Adrenal gland (tissue), 12 donors: ENCODE results near the gene EFS. TPM values are rescaled to one million over a fixed set of nuclear protein-coding genes. Genes with fewer than 3 reads are reported as not detected.

ENCODE experiments used
- DNase-seq, 7 donors: peaks; one replicate each; pipeline ENCODE4 v3.0.0-alpha.2; 2019 to 2020
- H3K27ac ChIP-seq, 5 donors: fragments of 200-600 bp; sonication (generic) in 4 of 5; 1 replicate in 3 of 5; 2 replicates in 2 of 5; pipeline versions ENCODE4 v1.5.1 to v1.8.0; 2016 to 2020; ENCODE audit warnings: mild to moderate bottlenecking in 1 of 5
- H3K27me3 ChIP-seq: fragments of 200-600 bp; 2 replicates; pipeline ENCODE4 v1.8.0; 2021
- H3K36me3 ChIP-seq, 2 donors: fragments of 200-600 bp; replicated peaks in 1 of 2; 1 replicate in 1 of 2; 2 replicates in 1 of 2; pipeline versions ENCODE4 v1.5.1 to v1.8.0; 2018 to 2022
- H3K4me1 ChIP-seq, 2 donors: fragments of 200-600 bp; replicated peaks in 1 of 2; 1 replicate in 1 of 2; 2 replicates in 1 of 2; pipeline versions ENCODE4 v1.5.1 to v1.8.0; 2018 to 2021
- H3K4me3 ChIP-seq, 4 donors: fragments of 200-600 bp; sonication (generic) in 3 of 4; one replicate each; pipeline ENCODE4 v1.5.1; 2016 to 2018
- H3K9me3 ChIP-seq, 3 donors: fragments of 200-600 bp; sonication (generic) in 1 of 3; replicated peaks in 1 of 3; 1 replicate in 2 of 3; 2 replicates in 1 of 3; pipeline versions ENCODE4 v1.5.1 to v1.8.0; 2016 to 2021
- CTCF ChIP-seq, 6 experiments: fragments of 450-650 bp in 4 of 6; fragments of 200-600 bp in 2 of 6; sonication (generic) in 1 of 6; IDR thresholded peaks; 1 replicate in 5 of 6; 2 replicates in 1 of 6; pipeline versions ENCODE4 v1.5.1 to v1.8.0; 2016 to 2021; ENCODE audit warnings: antibody characterized with exemption in 6 of 6, mild to moderate bottlenecking in 2 of 6, moderate library complexity in 1 of 6
- POLR2A ChIP-seq, 2 donors: fragments of 450-650 bp; IDR thresholded peaks; one replicate each; pipeline ENCODE4 v1.6.1; 2017; ENCODE audit warnings: antibody characterized with exemption in 2 of 2, mild to moderate bottlenecking in 2 of 2, moderate library complexity in 1 of 2
- WGBS, 4 donors: extraction: QIAGEN DNeasy Blood & Tissue Kit in 2 of 4; methylation state at CpG; one replicate each; pipeline versions ENCODE4 v1.1.5 to v1.1.7; 2013 to 2017; 5-methylcytosine and 5-hydroxymethylcytosine counted together
- intact Hi-C, 2 donors: fragments of 100-400 bp; cut with DNase I; formaldehyde crosslinking; loops; one replicate each; pipeline versions ENCODE4 v1.14.1 to v1.15.0; 2022 to 2023
- polyA plus RNA-seq, 3 donors: library from polyadenylated mRNA; stranded (reverse); fragments of 200-250 nt in 2 of 3; fragments of 350-450 nt in 1 of 3; fragmentation: Illumina TruSeq in 1 of 3; extraction: RNeasy Lipid Tissue Mini Kit (QIAGEN cat#74804) in 1 of 3; gene quantifications; one replicate each; pipeline ENCODE4 v1.2.3, GENCODE V29; 2013 to 2014
- total RNA-seq, 9 donors: library from RNA; depleted of rRNA in 4 of 9; stranded (reverse); fragments of >200 nt in 4 of 9; fragments of 120-200 nt in 1 of 9; fragmentation: NEBNext Ultra II Directional in 1 of 9; extraction: Animal tissue kit (Norgen Biotek cat#: 25700) in 1 of 9; gene quantifications; one replicate each; pipeline versions ENCODE4 v1.1.0 to v1.2.4, GENCODE V29; 2013 to 2023
- donor health status: healthy with polysubstance abuse.
- donor health status: Bipolar disorder and iron deficiency.
- donor health status: DM: yes; HTN: yes; CAD: no.
- donor health status: DM: no; HTN: no; CAD: no.
- donor health status: DM: no; HTN: no; CAD: no.
- donor health status: DM: yes; HTN: yes; CAD: no.

Gene EFS
- total and polyA plus RNA-seq, 12 donors, result 2.1 to 49.4 (median 4.1) TPM

- no peak for DNase-seq
- TF ChIP-seq CTCF (IDR thresholded peaks at IDR 0.05) (no peak), POLR2A (IDR thresholded peaks at IDR 0.05) (no peak)
- 79 to 85% (median 81%) methylated on average over 12 to 22 of the region's 22 CpGs for WGBS, 4 donors
- peaks cover 3% of the 10 kb centered on the region for H3K27me3 ChIP-seq
- H3K4me3 ChIP-seq, result no peak overlapping the region
- no peaks in the 10 kb centered on the region for H3K36me3 ChIP-seq
- H3K4me1 ChIP-seq, result no peaks in the 10 kb centered on the region
- no peaks in the 10 kb centered on the region for H3K9me3 ChIP-seq
- no peak overlapping the region for H3K27ac ChIP-seq
- intact Hi-C loops, result no loop called here
Observed at GRCh38 chr14:23359722-23360447, 5.1 kb downstream of the EFS start.

GRCh38 chr14:23359167-23359626, 5.8 kb downstream of the EFS start:
- intact Hi-C loops, result no loop called here
- Histone ChIP-seq H3K4me1 (no peaks in the 10 kb centered on the region), H3K9me3 (no peaks in the 10 kb centered on the region), H3K4me3 (no peak overlapping the region), H3K27me3 (peaks cover 4% of the 10 kb centered on the region), H3K36me3 (no peaks in the 10 kb centered on the region), H3K27ac (peak overlapping the region in 1 of 5 donors; percentile 49)
- WGBS, 4 donors, result 70 to 76% (median 72%) methylated on average over 6 to 11 of the region's 11 CpGs; no CpG with 5 or more reads in 1 of the 4 donors
- TF ChIP-seq CTCF (IDR thresholded peaks at IDR 0.05), result no peak
- TF ChIP-seq POLR2A (IDR thresholded peaks at IDR 0.05), result no peak
- no peak for DNase-seq

- H3K4me1 ChIP-seq, result no peaks in the 10 kb centered on the region
- TF ChIP-seq POLR2A (IDR thresholded peaks at IDR 0.05) (no peak), CTCF (IDR thresholded peaks at IDR 0.05) (no peak)
- no peak for DNase-seq
- peaks cover 4% of the 10 kb centered on the region for H3K27me3 ChIP-seq
- intact Hi-C loops, result no loop called here
- peak overlapping the region in 1 of 5 donors; percentile 49 for H3K27ac ChIP-seq
- 79 to 90% (median 83%) methylated on average over 10 to 12 of the region's 12 CpGs for WGBS, 4 donors
- H3K36me3 ChIP-seq, result no peaks in the 10 kb centered on the region
- no peaks in the 10 kb centered on the region for H3K9me3 ChIP-seq
- H3K4me3 ChIP-seq, result no peak overlapping the region
Observed at GRCh38 chr14:23358553-23359166, 6.3 kb downstream of the EFS start.

- TF ChIP-seq POLR2A (IDR thresholded peaks at IDR 0.05) (no peak), CTCF (IDR thresholded peaks at IDR 0.05) (no peak)
- peak in 1 of 7 donors; percentile 37 for DNase-seq
- intact Hi-C loops, result no loop called here
- H3K4me3 ChIP-seq, result no peak overlapping the region
- peaks cover 4% of the 10 kb centered on the region for H3K27me3 ChIP-seq
- H3K4me1 ChIP-seq, result no peaks in the 10 kb centered on the region
- H3K9me3 ChIP-seq, result no peaks in the 10 kb centered on the region
- no peaks in the 10 kb centered on the region for H3K36me3 ChIP-seq
- H3K27ac ChIP-seq, result no peak overlapping the region
- WGBS, 4 donors, result 74 to 84% (median 80%) methylated on average over 3 of the region's 3 CpGs
Observed at GRCh38 chr14:23358042-23358441, 6.9 kb downstream of the EFS start.
